ENCODE data around the gene WFDC11.

Gene WFDC11

DNA sequence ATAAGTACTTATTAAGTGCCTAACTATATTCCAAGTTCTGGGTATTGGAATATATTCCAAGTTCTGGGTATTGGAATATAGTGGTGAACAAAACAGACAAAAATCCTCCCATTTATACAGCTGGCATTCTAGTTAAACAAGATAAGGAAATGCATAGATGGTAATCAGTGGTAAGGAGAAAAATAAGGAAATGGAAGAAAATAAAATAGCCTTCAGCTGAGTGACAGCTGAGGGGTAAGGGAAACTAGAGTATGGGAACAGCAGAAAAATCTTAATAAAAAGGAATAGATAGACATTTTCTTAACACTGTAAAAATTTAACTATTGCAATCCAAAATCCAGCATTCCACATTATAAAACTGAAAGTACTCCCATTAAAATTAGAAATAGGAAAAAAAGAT is 57.7 kb downstream of the WFDC11 start:
- TF ChIP-seq, protein P1, sequence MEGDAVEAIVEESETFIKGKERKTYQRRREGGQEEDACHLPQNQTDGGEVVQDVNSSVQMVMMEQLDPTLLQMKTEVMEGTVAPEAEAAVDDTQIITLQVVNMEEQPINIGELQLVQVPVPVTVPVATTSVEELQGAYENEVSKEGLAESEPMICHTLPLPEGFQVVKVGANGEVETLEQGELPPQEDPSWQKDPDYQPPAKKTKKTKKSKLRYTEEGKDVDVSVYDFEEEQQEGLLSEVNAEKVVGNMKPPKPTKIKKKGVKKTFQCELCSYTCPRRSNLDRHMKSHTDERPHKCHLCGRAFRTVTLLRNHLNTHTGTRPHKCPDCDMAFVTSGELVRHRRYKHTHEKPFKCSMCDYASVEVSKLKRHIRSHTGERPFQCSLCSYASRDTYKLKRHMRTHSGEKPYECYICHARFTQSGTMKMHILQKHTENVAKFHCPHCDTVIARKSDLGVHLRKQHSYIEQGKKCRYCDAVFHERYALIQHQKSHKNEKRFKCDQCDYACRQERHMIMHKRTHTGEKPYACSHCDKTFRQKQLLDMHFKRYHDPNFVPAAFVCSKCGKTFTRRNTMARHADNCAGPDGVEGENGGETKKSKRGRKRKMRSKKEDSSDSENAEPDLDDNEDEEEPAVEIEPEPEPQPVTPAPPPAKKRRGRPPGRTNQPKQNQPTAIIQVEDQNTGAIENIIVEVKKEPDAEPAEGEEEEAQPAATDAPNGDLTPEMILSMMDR (conservative IDR thresholded peaks at IDR 0.05), result no peak
- H3K27ac ChIP-seq, result no peak overlapping the region

DNA sequence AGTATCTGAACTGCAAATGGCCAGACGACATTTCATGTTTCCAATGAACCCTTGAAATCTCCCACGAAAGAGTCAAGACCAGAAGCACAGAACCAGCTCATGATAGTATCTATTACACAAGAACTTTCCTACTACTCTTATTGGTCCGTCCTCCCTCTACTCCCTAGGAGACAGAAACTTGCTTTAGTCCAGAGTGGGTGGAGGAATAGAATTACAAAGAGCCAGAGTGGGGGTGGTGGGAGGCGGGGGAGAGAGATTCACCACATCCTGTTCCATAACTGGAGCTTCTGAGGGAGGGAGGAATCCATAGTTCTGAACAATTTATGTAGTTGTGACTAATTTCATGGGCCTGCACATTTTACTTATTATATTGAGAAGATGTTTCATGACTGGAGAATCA is 59.0 kb downstream of the WFDC11 start:
- H3K27ac ChIP-seq, result no peak overlapping the region
- TF ChIP-seq, protein P1 (conservative IDR thresholded peaks at IDR 0.05), result no peak

GRCh38 chr20:45607810-45608209 is 62.2 kb downstream of the WFDC11 start:
- no peak overlapping the region for H3K27ac ChIP-seq
- TF ChIP-seq, protein P1 (conservative IDR thresholded peaks at IDR 0.05), result no peak
